HepG2 (cell line): Measurements from ENCODE around the gene ABCC8.

ENCODE experiments used
- BRCA1 ChIP-seq: sonication (generic); formaldehyde crosslinking; IDR thresholded peaks from 2 replicates; pipeline ENCODE4 v1.4.0; 2020; ENCODE audit warnings: missing genetic modification reagents
- CREB1 ChIP-seq, 2 experiments: fragments of 450-650 bp in 1 of 2; IDR thresholded peaks; 2 replicates each; pipeline ENCODE4 v1.6.1; 2016 to 2017; ENCODE audit warnings: control low read depth in 1 of 2, mild to moderate bottlenecking in 1 of 2, missing compliant biosample characterization in 1 of 2, missing genetic modification characterization in 1 of 2
- EZH2 ChIP-seq: conservative IDR thresholded peaks from 2 replicates; pipeline ENCODE4 v1.6.1; 2012; ENCODE audit warnings: mild to moderate bottlenecking, low read depth, low read length, moderate library complexity
- GABPB1 ChIP-seq: IDR thresholded peaks from 2 replicates; pipeline ENCODE4 v1.6.1; 2016; ENCODE audit warnings: mild to moderate bottlenecking, missing genetic modification reagents, moderate library complexity, missing compliant biosample characterization
- POGZ ChIP-seq: sonication (generic); formaldehyde crosslinking; IDR thresholded peaks from 2 replicates; pipeline ENCODE4 v1.4.0; 2020; ENCODE audit warnings: mild to moderate bottlenecking, missing genetic modification reagents
- POLR2A ChIP-seq, 2 experiments: IDR thresholded peaks; 2 replicates each; pipeline ENCODE4 v1.6.1; 2011; ENCODE audit warnings: low read depth in 2 of 2, low read length in 2 of 2, mild to moderate bottlenecking in 1 of 2, moderate library complexity in 1 of 2; ENCODE audit not compliant: insufficient read depth in 1 of 2
- ZFP37 ChIP-seq: sonication (generic); formaldehyde crosslinking; IDR thresholded peaks from 2 replicates; pipeline ENCODE4 v1.4.0; 2020; ENCODE audit warnings: missing genetic modification reagents, borderline replicate concordance
- ZNF124 ChIP-seq: sonication (generic); formaldehyde crosslinking; IDR thresholded peaks from 2 replicates; pipeline ENCODE4 v1.4.0; 2020; ENCODE audit warnings: missing genetic modification reagents
- ZNF747 ChIP-seq: sonication (generic); formaldehyde crosslinking; IDR thresholded peaks from 2 replicates; pipeline ENCODE4 v1.8.1; 2023; ENCODE audit warnings: missing genetic modification reagents, mild to moderate bottlenecking, borderline replicate concordance
- TF ChIP-seq, protein P1 (sequence below): sonication (generic); formaldehyde crosslinking; IDR thresholded peaks from 2 replicates; pipeline ENCODE4 v1.4.0; 2020; ENCODE audit warnings: missing genetic modification reagents
- TF ChIP-seq, protein P2 (sequence below): sonication (generic); formaldehyde crosslinking; IDR thresholded peaks from 2 replicates; pipeline ENCODE4 v1.5.0; 2020; ENCODE audit warnings: mild to moderate bottlenecking, missing genetic modification reagents, moderate library complexity
- TF ChIP-seq, protein P3 (sequence below), 2 experiments: IDR thresholded peaks; 2 replicates each; pipeline ENCODE4 v1.6.1; 2011 to 2012; ENCODE audit warnings: low read length in 2 of 2, borderline replicate concordance in 1 of 2, low read depth in 1 of 2, mild to moderate bottlenecking in 1 of 2, moderate library complexity in 1 of 2
- TF ChIP-seq, protein P4 (sequence below): IDR thresholded peaks from 2 replicates; pipeline ENCODE4 v1.6.1; 2016; ENCODE audit warnings: low read depth

DNA sequence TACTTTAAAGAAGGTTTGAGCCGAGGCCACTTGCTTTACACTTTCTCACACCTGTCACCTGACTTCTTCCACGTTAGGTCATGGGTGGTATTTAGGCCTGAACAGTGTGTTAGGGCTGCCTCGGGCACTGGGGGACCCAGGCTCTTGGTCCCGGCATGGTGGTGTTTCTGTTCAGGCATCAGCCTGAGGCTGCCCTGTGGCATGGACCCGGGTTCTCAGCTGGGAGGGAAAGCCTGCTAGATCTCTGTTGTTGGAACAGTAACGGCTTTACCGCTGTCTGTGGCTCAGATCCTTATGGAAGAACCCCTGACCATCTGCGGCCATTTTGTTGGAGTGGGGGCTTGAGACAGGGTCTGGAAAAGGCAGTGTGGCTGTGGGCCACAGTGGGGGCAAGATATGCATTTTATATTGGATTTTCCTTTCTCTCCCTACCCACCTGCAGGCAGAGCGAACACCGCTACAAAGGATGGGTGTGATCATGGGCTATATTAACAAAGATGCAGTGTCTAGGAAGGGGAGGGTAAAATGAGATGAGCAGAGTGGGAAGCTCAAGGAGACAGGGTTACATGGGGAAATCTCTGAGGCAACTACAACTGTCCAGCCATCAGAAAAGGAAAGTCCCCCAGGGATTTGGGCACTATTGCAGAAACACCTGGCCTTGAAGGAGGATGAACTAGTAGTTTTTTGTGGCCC is 86.5 kb downstream of the ABCC8 start:
- TF ChIP-seq POGZ, result no peak
- TF ChIP-seq POLR2A (IDR thresholded peaks at IDR 0.05; ENCODE audit: insufficient read depth in 1 of 2, low read depth in 2 of 2, low read length in 2 of 2), result no peak
- TF ChIP-seq, protein P1, sequence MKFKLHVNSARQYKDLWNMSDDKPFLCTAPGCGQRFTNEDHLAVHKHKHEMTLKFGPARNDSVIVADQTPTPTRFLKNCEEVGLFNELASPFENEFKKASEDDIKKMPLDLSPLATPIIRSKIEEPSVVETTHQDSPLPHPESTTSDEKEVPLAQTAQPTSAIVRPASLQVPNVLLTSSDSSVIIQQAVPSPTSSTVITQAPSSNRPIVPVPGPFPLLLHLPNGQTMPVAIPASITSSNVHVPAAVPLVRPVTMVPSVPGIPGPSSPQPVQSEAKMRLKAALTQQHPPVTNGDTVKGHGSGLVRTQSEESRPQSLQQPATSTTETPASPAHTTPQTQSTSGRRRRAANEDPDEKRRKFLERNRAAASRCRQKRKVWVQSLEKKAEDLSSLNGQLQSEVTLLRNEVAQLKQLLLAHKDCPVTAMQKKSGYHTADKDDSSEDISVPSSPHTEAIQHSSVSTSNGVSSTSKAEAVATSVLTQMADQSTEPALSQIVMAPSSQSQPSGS (CRISPR knock-in tag), result no peak
- TF ChIP-seq, protein P2, sequence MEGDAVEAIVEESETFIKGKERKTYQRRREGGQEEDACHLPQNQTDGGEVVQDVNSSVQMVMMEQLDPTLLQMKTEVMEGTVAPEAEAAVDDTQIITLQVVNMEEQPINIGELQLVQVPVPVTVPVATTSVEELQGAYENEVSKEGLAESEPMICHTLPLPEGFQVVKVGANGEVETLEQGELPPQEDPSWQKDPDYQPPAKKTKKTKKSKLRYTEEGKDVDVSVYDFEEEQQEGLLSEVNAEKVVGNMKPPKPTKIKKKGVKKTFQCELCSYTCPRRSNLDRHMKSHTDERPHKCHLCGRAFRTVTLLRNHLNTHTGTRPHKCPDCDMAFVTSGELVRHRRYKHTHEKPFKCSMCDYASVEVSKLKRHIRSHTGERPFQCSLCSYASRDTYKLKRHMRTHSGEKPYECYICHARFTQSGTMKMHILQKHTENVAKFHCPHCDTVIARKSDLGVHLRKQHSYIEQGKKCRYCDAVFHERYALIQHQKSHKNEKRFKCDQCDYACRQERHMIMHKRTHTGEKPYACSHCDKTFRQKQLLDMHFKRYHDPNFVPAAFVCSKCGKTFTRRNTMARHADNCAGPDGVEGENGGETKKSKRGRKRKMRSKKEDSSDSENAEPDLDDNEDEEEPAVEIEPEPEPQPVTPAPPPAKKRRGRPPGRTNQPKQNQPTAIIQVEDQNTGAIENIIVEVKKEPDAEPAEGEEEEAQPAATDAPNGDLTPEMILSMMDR (CRISPR knock-in tag), result no peak
- no peak for TF ChIP-seq ZFP37 (CRISPR knock-in tag)
- TF ChIP-seq ZNF747 (CRISPR knock-in tag), result no peak
- TF ChIP-seq BRCA1, result no peak
- no peak for TF ChIP-seq ZNF124 (CRISPR knock-in tag)
- TF ChIP-seq CREB1 (IDR thresholded peaks at IDR 0.05), result no peak
- TF ChIP-seq CREB1 (CRISPR knock-in tag; IDR thresholded peaks at IDR 0.05), result no peak
- no peak for TF ChIP-seq GABPB1 (CRISPR knock-in tag)
- no peak for TF ChIP-seq EZH2
- TF ChIP-seq, protein P3, sequence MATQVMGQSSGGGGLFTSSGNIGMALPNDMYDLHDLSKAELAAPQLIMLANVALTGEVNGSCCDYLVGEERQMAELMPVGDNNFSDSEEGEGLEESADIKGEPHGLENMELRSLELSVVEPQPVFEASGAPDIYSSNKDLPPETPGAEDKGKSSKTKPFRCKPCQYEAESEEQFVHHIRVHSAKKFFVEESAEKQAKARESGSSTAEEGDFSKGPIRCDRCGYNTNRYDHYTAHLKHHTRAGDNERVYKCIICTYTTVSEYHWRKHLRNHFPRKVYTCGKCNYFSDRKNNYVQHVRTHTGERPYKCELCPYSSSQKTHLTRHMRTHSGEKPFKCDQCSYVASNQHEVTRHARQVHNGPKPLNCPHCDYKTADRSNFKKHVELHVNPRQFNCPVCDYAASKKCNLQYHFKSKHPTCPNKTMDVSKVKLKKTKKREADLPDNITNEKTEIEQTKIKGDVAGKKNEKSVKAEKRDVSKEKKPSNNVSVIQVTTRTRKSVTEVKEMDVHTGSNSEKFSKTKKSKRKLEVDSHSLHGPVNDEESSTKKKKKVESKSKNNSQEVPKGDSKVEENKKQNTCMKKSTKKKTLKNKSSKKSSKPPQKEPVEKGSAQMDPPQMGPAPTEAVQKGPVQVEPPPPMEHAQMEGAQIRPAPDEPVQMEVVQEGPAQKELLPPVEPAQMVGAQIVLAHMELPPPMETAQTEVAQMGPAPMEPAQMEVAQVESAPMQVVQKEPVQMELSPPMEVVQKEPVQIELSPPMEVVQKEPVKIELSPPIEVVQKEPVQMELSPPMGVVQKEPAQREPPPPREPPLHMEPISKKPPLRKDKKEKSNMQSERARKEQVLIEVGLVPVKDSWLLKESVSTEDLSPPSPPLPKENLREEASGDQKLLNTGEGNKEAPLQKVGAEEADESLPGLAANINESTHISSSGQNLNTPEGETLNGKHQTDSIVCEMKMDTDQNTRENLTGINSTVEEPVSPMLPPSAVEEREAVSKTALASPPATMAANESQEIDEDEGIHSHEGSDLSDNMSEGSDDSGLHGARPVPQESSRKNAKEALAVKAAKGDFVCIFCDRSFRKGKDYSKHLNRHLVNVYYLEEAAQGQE (IDR thresholded peaks at IDR 0.05; ENCODE audit: borderline replicate concordance in 1 of 2, low read depth in 1 of 2, low read length in 2 of 2), result no peak
- TF ChIP-seq, protein P4, sequence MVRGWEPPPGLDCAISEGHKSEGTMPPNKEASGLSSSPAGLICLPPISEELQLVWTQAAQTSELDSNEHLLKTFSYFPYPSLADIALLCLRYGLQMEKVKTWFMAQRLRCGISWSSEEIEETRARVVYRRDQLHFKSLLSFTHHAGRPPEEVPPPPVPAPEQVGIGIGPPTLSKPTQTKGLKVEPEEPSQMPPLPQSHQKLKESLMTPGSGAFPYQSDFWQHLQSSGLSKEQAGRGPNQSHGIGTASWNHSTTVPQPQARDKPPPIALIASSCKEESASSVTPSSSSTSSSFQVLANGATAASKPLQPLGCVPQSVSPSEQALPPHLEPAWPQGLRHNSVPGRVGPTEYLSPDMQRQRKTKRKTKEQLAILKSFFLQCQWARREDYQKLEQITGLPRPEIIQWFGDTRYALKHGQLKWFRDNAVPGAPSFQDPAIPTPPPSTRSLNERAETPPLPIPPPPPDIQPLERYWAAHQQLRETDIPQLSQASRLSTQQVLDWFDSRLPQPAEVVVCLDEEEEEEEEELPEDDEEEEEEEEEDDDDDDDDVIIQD (CRISPR knock-in tag), result no peak
